ENCODE data around the gene WRNIP1.

The WRNIP1 gene

GRCh38 chr6:2806644-2807043 is 41.5 kb downstream of the WRNIP1 start:
- Histone ChIP-seq H2AFZ (ENCODE audit: low read depth, low read length, severe bottlenecking) (no peak overlapping the region), H3F3A (ENCODE audit: insufficient read depth) (no peaks in the 10 kb centered on the region), H3K79me2 (ENCODE audit: insufficient read depth, low read length) (no peaks in the 10 kb centered on the region), H3K9ac (ENCODE audit: low read length) (no peak overlapping the region), H3K9me3 (ENCODE audit: insufficient read depth, low read length) (no peaks in the 10 kb centered on the region), H3K36me3 (ENCODE audit: low read length) (no peaks in the 10 kb centered on the region), H3K27ac (ENCODE audit: low read depth, low read length) (no peak overlapping the region), H3K4me2 (ENCODE audit: low read depth, low read length, poor library complexity, severe bottlenecking) (no peak overlapping the region), H3K9me2 (replicated peaks; ENCODE audit: insufficient read depth, low read length) (no peaks in the 10 kb centered on the region), H4K20me1 (ENCODE audit: low read depth, low read length) (no peaks in the 10 kb centered on the region), H3K27me3 (ENCODE audit: low read length) (no peaks in the 10 kb centered on the region), H3K4me3 (ENCODE audit: insufficient read depth, low read length, poor library complexity, severe bottlenecking) (no peak overlapping the region)
- no peak for TF ChIP-seq EZH2phosphoT487 (conservative IDR thresholded peaks at IDR 0.05; ENCODE audit: low read length)
- TF ChIP-seq CTCF (IDR thresholded peaks at IDR 0.05; ENCODE audit: insufficient read depth, low read length, poor library complexity, severe bottlenecking) = no peak

- Histone ChIP-seq H3K9me2 (replicated peaks; ENCODE audit: insufficient read depth, low read length) (no peaks in the 10 kb centered on the region), H3K36me3 (ENCODE audit: low read length) (no peaks in the 10 kb centered on the region), H3K4me2 (ENCODE audit: low read depth, low read length, poor library complexity, severe bottlenecking) (no peak overlapping the region), H2AFZ (ENCODE audit: low read depth, low read length, severe bottlenecking) (no peak overlapping the region), H3K27me3 (ENCODE audit: low read length) (no peaks in the 10 kb centered on the region), H3K79me2 (ENCODE audit: insufficient read depth, low read length) (no peaks in the 10 kb centered on the region), H4K20me1 (ENCODE audit: low read depth, low read length) (no peaks in the 10 kb centered on the region), H3K27ac (ENCODE audit: low read depth, low read length) (no peak overlapping the region), H3K4me3 (ENCODE audit: insufficient read depth, low read length, poor library complexity, severe bottlenecking) (no peak overlapping the region), H3K9ac (ENCODE audit: low read length) (no peak overlapping the region), H3F3A (ENCODE audit: insufficient read depth) (no peaks in the 10 kb centered on the region), H3K9me3 (ENCODE audit: insufficient read depth, low read length) (no peaks in the 10 kb centered on the region)
- TF ChIP-seq EZH2phosphoT487 (conservative IDR thresholded peaks at IDR 0.05; ENCODE audit: low read length) (no peak), CTCF (IDR thresholded peaks at IDR 0.05; ENCODE audit: insufficient read depth, low read length, poor library complexity, severe bottlenecking) (no peak)
These were observed 42.3 kb downstream of the WRNIP1 start for GRCh38 chr6:2807342-2808090.

- H3K36me3 ChIP-seq (ENCODE audit: low read length) = no peaks in the 10 kb centered on the region
- TF ChIP-seq CTCF (IDR thresholded peaks at IDR 0.05; ENCODE audit: insufficient read depth, low read length, poor library complexity, severe bottlenecking) = no peak
- no peak for TF ChIP-seq EZH2phosphoT487 (conservative IDR thresholded peaks at IDR 0.05; ENCODE audit: low read length)
- H3K4me2 ChIP-seq (ENCODE audit: low read depth, low read length, poor library complexity, severe bottlenecking) = no peak overlapping the region
- no peak overlapping the region for H3K27ac ChIP-seq (ENCODE audit: low read depth, low read length)
- H3K9me2 ChIP-seq (replicated peaks; ENCODE audit: insufficient read depth, low read length) = no peaks in the 10 kb centered on the region
- H3K9me3 ChIP-seq (ENCODE audit: insufficient read depth, low read length) = no peaks in the 10 kb centered on the region
- H3F3A ChIP-seq (ENCODE audit: insufficient read depth) = no peaks in the 10 kb centered on the region
- no peak overlapping the region for H3K4me3 ChIP-seq (ENCODE audit: insufficient read depth, low read length, poor library complexity, severe bottlenecking)
- no peaks in the 10 kb centered on the region for H3K79me2 ChIP-seq (ENCODE audit: insufficient read depth, low read length)
- H2AFZ ChIP-seq (ENCODE audit: low read depth, low read length, severe bottlenecking) = no peak overlapping the region
- H3K9ac ChIP-seq (ENCODE audit: low read length) = no peak overlapping the region
- H4K20me1 ChIP-seq (ENCODE audit: low read depth, low read length) = no peaks in the 10 kb centered on the region
- H3K27me3 ChIP-seq (ENCODE audit: low read length) = no peaks in the 10 kb centered on the region
These were observed 43.8 kb downstream of the WRNIP1 start for GRCh38 chr6:2809015-2809414.
